ENCODE measurements around the gene AKAP8L.
"Not testable (repeated sequence)": the region's sequence is repeated elsewhere in the genome, so short reads cannot be mapped to it uniquely, and the experiment has no call there.

The AKAP8L gene

GRCh38 chr19:15421721-15422260 is 3.0 kb upstream of the AKAP8L start:
- DNase-seq (ENCODE audit: extremely low spot score, insufficient read length, low read depth) (no peak), FAIRE-seq (no peak)

GRCh38 chr19:15421136-15421695 is 2.4 kb upstream of the AKAP8L start:
- no peak for FAIRE-seq

GRCh38 chr19:15419413-15420025 is 731 bp upstream of the AKAP8L start:
- FAIRE-seq = no peak

More at GRCh38 chr19:15421136-15421695, 2.4 kb upstream of the AKAP8L start:
- DNase-seq (ENCODE audit: extremely low spot score, insufficient read length, low read depth) = no peak

GRCh38 chr19:15418231-15418578 is 583 bp downstream of the AKAP8L start:
- DNase-seq (ENCODE audit: extremely low spot score, insufficient read length, low read depth) (no peak), FAIRE-seq (no peak)

More at GRCh38 chr19:15419413-15420025, 731 bp upstream of the AKAP8L start:
- no peak for DNase-seq (ENCODE audit: extremely low spot score, insufficient read length, low read depth)

- DNase-seq (ENCODE audit: extremely low spot score, insufficient read length, low read depth) (no peak), FAIRE-seq (no peak)
These were observed 1.1 kb downstream of the AKAP8L start for GRCh38 chr19:15417699-15418098.

- FAIRE-seq (no peak), DNase-seq (ENCODE audit: extremely low spot score, insufficient read length, low read depth) (no peak)
These were observed 6.0 kb downstream of the AKAP8L start for GRCh38 chr19:15412832-15413231.

- FAIRE-seq; DNase-seq (ENCODE audit: extremely low spot score, insufficient read length, low read depth): not testable (repeated sequence)
These were observed 7.4 kb downstream of the AKAP8L start for GRCh38 chr19:15411351-15411750.

- DNase-seq (ENCODE audit: extremely low spot score, insufficient read length, low read depth) = no peak
- no peak for FAIRE-seq
These were observed 14.0 kb downstream of the AKAP8L start for GRCh38 chr19:15404780-15405211.

- DNase-seq (ENCODE audit: extremely low spot score, insufficient read length, low read depth) (no peak), FAIRE-seq (no peak)
These were observed 14.6 kb downstream of the AKAP8L start for GRCh38 chr19:15404097-15404779.

- DNase-seq (ENCODE audit: extremely low spot score, insufficient read length, low read depth) (no peak), FAIRE-seq (no peak)
These were observed 15.6 kb downstream of the AKAP8L start for GRCh38 chr19:15403151-15403531.

GRCh38 chr19:15402411-15403150 is 16.2 kb downstream of the AKAP8L start:
- FAIRE-seq (no peak), DNase-seq (ENCODE audit: extremely low spot score, insufficient read length, low read depth) (no peak)

- no peak for FAIRE-seq
- DNase-seq (ENCODE audit: extremely low spot score, insufficient read length, low read depth) = no peak
These were observed 17.4 kb downstream of the AKAP8L start for GRCh38 chr19:15401397-15401710.

- DNase-seq (ENCODE audit: extremely low spot score, insufficient read length, low read depth) = no peak
- FAIRE-seq = no peak
These were observed 18.0 kb downstream of the AKAP8L start for GRCh38 chr19:15400521-15401396.

GRCh38 chr19:15399635-15400034 is 19.2 kb downstream of the AKAP8L start:
- DNase-seq (ENCODE audit: extremely low spot score, insufficient read length, low read depth) = no peak
- FAIRE-seq = no peak

- no peak for FAIRE-seq
- DNase-seq (ENCODE audit: extremely low spot score, insufficient read length, low read depth) = no peak
These were observed 19.6 kb downstream of the AKAP8L start for GRCh38 chr19:15399234-15399515.

GRCh38 chr19:15398501-15399233 is 20.1 kb downstream of the AKAP8L start:
- no peak for FAIRE-seq

GRCh38 chr19:15397782-15398181 is 21.0 kb downstream of the AKAP8L start:
- DNase-seq (ENCODE audit: extremely low spot score, insufficient read length, low read depth) (no peak), FAIRE-seq (no peak)

More at GRCh38 chr19:15398501-15399233, 20.1 kb downstream of the AKAP8L start:
- no peak for DNase-seq (ENCODE audit: extremely low spot score, insufficient read length, low read depth)

GRCh38 chr19:15397236-15397635 is 21.6 kb downstream of the AKAP8L start:
- FAIRE-seq = no peak

GRCh38 chr19:15396436-15396835 is 22.4 kb downstream of the AKAP8L start:
- FAIRE-seq = no peak
- DNase-seq (ENCODE audit: extremely low spot score, insufficient read length, low read depth) = no peak

More at GRCh38 chr19:15397236-15397635, 21.6 kb downstream of the AKAP8L start:
- DNase-seq (ENCODE audit: extremely low spot score, insufficient read length, low read depth) = no peak

All from GM18507 (cell line).